22Rv1 (cell line): ENCODE results near the gene KLK4.
A peak's percentile ranks its signal among the peaks of the same experiment; 100 is the strongest.

Source experiments
- H3K27ac ChIP-seq: fragments of 450-650 bp; 2 replicates; pipeline ENCODE4 v1.5.1; 2017
- CTCF ChIP-seq: fragments of 450-650 bp; IDR thresholded peaks from 2 replicates; pipeline ENCODE4 v1.5.1; 2017; ENCODE audit warnings: mild to moderate bottlenecking
- ZFX ChIP-seq: fragments of 450-650 bp; IDR thresholded peaks from 2 replicates; pipeline ENCODE4 v1.6.1; 2017; ENCODE audit warnings: antibody characterized with exemption, borderline replicate concordance

Gene KLK4

DNA sequence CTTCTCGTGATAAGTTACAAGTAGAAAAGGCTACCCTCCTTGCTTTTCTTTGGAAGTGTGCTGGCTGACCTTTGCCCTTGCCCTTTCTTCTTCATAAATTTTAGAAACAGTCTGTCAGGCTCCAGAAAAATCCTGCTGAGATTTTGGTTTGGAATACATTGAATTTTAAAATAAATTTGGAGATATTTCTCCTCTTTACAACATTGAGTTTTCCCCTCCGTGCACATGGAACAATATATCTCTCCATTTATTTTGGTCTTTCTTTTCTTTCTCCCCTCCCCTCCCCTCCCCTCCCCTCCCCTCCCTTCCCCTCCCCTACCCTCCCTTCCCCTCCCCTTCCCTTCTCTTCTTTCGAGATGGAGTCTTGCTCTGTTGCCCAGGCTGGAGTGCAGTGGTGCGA is 8.6 kb downstream of the KLK4 start:
- TF ChIP-seq CTCF, result no peak
- TF ChIP-seq ZFX, result no peak
- H3K27ac ChIP-seq, result peak overlapping the region; percentile 99

DNA sequence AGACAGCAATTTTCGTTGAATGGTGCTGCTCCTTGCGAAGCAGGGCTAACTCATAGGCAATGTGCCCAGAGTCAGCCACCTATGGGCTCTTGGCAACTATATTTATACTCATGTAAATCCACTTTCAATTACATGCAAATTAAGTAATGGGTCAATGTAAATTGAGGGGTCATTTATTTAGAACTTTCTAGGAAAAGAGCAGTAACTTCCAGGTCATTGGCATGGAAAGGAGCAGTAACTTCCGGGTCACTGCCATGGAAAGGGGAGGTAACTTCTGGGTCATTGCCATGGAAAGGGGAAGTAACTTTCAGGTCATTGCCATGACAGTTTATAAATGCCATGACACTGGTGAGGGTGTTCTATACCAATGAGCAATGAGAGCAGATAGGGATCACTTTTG is 11.6 kb downstream of the KLK4 start:
- TF ChIP-seq CTCF (no peak), ZFX (no peak)
- peak overlapping the region; percentile 99 for H3K27ac ChIP-seq

DNA sequence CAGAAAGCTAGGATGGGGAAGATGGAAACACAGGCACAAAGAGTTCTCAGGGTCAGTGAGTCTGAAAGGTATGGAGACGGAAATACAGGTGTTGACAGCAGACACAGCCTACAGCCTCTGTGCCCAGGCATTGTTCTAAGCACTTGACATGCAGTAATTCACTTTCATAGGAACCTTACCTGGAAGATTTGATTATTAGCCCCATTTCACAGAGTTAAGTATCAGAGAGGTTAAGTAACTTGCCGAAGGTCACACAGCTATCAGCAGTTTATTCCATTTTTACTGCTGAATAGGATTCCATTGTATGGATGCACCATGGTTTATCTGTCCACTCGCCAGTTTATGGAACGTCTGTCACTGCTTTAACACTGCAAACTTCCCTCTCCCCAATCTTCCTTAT is 13.2 kb downstream of the KLK4 start:
- peak overlapping the region; percentile 99 for H3K27ac ChIP-seq
- TF ChIP-seq CTCF (no peak), ZFX (no peak)

GRCh38 chr19:50897612-50898011 is 13.6 kb downstream of the KLK4 start:
- peak; percentile 45 for TF ChIP-seq CTCF
- TF ChIP-seq ZFX, result no peak
- H3K27ac ChIP-seq, result peak overlapping the region; percentile 99

- no peak for TF ChIP-seq CTCF
- no peak for TF ChIP-seq ZFX
- peak overlapping the region; percentile 99 for H3K27ac ChIP-seq
Observed at GRCh38 chr19:50897191-50897607, 14.0 kb downstream of the KLK4 start.

GRCh38 chr19:50896591-50897190 is 14.5 kb downstream of the KLK4 start:
- no peak for TF ChIP-seq CTCF
- peak overlapping the region; percentile 99 for H3K27ac ChIP-seq

DNA sequence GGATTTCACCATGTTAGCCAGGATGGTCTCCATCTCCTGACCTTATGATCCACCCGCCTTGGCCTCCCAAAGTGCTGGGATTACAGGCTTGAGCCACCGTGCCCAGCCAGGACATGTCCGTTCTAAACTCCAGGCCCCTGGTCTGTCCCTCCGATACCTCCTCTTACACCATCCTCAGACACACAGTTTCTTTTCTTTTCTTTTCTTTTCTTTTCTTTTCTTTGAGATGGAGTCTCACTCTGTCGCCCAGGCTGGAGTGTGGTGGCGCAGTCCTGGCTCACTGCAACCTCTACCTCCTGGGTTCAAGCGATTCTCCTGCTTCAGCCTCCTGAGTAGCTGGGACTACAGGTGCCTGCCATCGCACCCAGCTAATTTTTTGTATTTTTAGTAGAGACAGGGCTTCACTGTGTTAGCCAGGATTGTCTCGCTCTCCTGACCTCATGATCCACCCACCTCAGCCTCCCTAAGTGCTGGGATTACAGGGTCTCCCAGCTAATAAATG is 15.1 kb downstream of the KLK4 start:
- peak overlapping the region; percentile 99 for H3K27ac ChIP-seq
